ENCODE results near the gene SMYD3.

GRCh38 chr1:245898581-245898980, 608.5 kb downstream of the SMYD3 start:
- TF ChIP-seq CTCF (IDR thresholded peaks at IDR 0.05) (no peak), POLR2A (IDR thresholded peaks at IDR 0.05) (no peak), EP300 (IDR thresholded peaks at IDR 0.05) (no peak)

Data from gastroesophageal sphincter (tissue), 3 donors.